HEK293T (cell line): Measurements from ENCODE around the gene DNAJB13.

Experiments used
- CTCF ChIA-PET: fragments of 350-600 bp; formaldehyde crosslinking; extraction: SDS; loops from one replicate; lab custom pipeline; 2021; ENCODE audit warnings: antibody characterized with exemption, inconsistent platforms; lab: Yijun Ruan, JAX
- POLR2A ChIA-PET: fragments of 350-600 bp; formaldehyde crosslinking; extraction: SDS; loops from one replicate; lab custom pipeline; 2020; ENCODE audit warnings: antibody characterized with exemption, inconsistent platforms; lab: Yijun Ruan, JAX
- DNase-seq: peaks from one replicate; pipeline ENCODE4 v3.0.0; 2012; ENCODE audit warnings: mixed read lengths; ENCODE audit errors: extremely low spot score
- ARNT ChIP-seq: fragments of 450-650 bp; IDR thresholded peaks from 2 replicates; pipeline ENCODE4 v1.6.1; 2017; ENCODE audit warnings: mild to moderate bottlenecking
- BHLHE40 ChIP-seq: fragments of 450-650 bp; IDR thresholded peaks from 2 replicates; pipeline ENCODE4 v1.6.1; 2016; ENCODE audit warnings: mild to moderate bottlenecking, moderate library complexity, borderline replicate concordance
- CTBP1 ChIP-seq: fragments of 450-650 bp; IDR thresholded peaks from 2 replicates; pipeline ENCODE4 v1.6.1; 2016; ENCODE audit warnings: borderline replicate concordance
- ELF4 ChIP-seq: fragments of 450-650 bp; IDR thresholded peaks from 2 replicates; pipeline ENCODE4 v1.6.1; 2017; ENCODE audit warnings: antibody characterized with exemption
- FOXA1 ChIP-seq: fragments of 450-650 bp; IDR thresholded peaks from 2 replicates; pipeline ENCODE4 v1.6.1; 2016; ENCODE audit warnings: mild to moderate bottlenecking
- FOXK2 ChIP-seq: fragments of 450-650 bp; IDR thresholded peaks from 2 replicates; pipeline ENCODE4 v1.6.1; 2016; ENCODE audit warnings: mild to moderate bottlenecking
- FOXM1 ChIP-seq: fragments of 450-650 bp; IDR thresholded peaks from 2 replicates; pipeline ENCODE4 v1.6.1; 2017; ENCODE audit warnings: mild to moderate bottlenecking, borderline replicate concordance
- HDGF ChIP-seq: fragments of 450-650 bp; IDR thresholded peaks from 2 replicates; pipeline ENCODE4 v1.6.1; 2017; ENCODE audit warnings: antibody characterized with exemption, borderline replicate concordance
- L3MBTL2 ChIP-seq: fragments of 450-650 bp; conservative IDR thresholded peaks from 2 replicates; pipeline ENCODE4 v1.6.1; 2016; ENCODE audit warnings: mild to moderate bottlenecking
- LEF1 ChIP-seq: fragments of 450-650 bp; IDR thresholded peaks from 2 replicates; pipeline ENCODE4 v1.6.1; 2017; ENCODE audit warnings: mild to moderate bottlenecking, borderline replicate concordance
- NFRKB ChIP-seq: fragments of 450-650 bp; IDR thresholded peaks from 2 replicates; pipeline ENCODE4 v1.6.1; 2016; ENCODE audit warnings: mild to moderate bottlenecking, moderate library complexity
- PKNOX1 ChIP-seq: fragments of 450-650 bp; IDR thresholded peaks from 2 replicates; pipeline ENCODE4 v1.6.1; 2016
- SP1 ChIP-seq: fragments of 450-650 bp; IDR thresholded peaks from 2 replicates; pipeline ENCODE4 v1.6.1; 2017
- SUZ12 ChIP-seq: fragments of 450-650 bp; IDR thresholded peaks from 2 replicates; pipeline ENCODE4 v1.6.1; 2016; ENCODE audit warnings: mild to moderate bottlenecking
- TARDBP ChIP-seq: fragments of 450-650 bp; IDR thresholded peaks from 2 replicates; pipeline ENCODE4 v1.6.1; 2016
- ZNF384 ChIP-seq: fragments of 450-650 bp; IDR thresholded peaks from 2 replicates; pipeline ENCODE4 v1.6.1; 2016

DNAJB13 gene

GRCh38 chr11:74009230-74009547, 58.4 kb downstream of the DNAJB13 start:
- TF ChIP-seq SUZ12 (no peak), ARNT (no peak), ZNF384 (no peak), PKNOX1 (no peak), ELF4 (no peak), CTBP1 (no peak), FOXK2 (no peak), TARDBP (no peak), FOXA1 (no peak), LEF1 (no peak), L3MBTL2 (no peak), FOXM1 (no peak), HDGF (no peak), NFRKB (no peak), SP1 (no peak), BHLHE40 (no peak)
- DNase-seq: no peak
- ChIA-PET POLR2A (no interaction called here), CTCF (no interaction called here)

- TF ChIP-seq L3MBTL2 (no peak), LEF1 (no peak), ELF4 (no peak), NFRKB (no peak), SP1 (no peak)
- ChIA-PET CTCF (no interaction called here), POLR2A (no interaction called here)
- no peak for DNase-seq
Measured at GRCh38 chr11:74009675-74010305, 59.0 kb downstream of the DNAJB13 start.

GRCh38 chr11:74010306-74011300, 59.8 kb downstream of the DNAJB13 start:
- POLR2A ChIA-PET: interaction anchor here (1.4 kb wide), 1 partner anchor 28 kb away, joined by 3 read pairs; the partner anchor contains the start of gene UCP2
- DNase-seq: no peak
- TF ChIP-seq ELF4 (no peak), FOXA1 (no peak), NFRKB (no peak), LEF1 (no peak), SP1 (no peak), FOXK2 (no peak), FOXM1 (no peak), ARNT (no peak), SUZ12 (no peak), BHLHE40 (no peak), ZNF384 (no peak), HDGF (no peak), L3MBTL2 (no peak), PKNOX1 (no peak), TARDBP (no peak), CTBP1 (no peak)
- CTCF ChIA-PET: no interaction called here

GRCh38 chr11:74011360-74012073, 60.7 kb downstream of the DNAJB13 start:
- no peak for DNase-seq
- ChIA-PET CTCF (interaction anchor here (0.5 kb wide), 1 partner anchor 43 kb away, joined by 4 read pairs; no protein-coding TSS in a partner anchor), POLR2A (interaction anchor here (1.4 kb wide), 1 partner anchor 29 kb away, joined by 3 read pairs; the partner anchor contains the start of gene UCP2)
- TF ChIP-seq FOXA1 (no peak), FOXK2 (no peak), PKNOX1 (no peak), L3MBTL2 (no peak), ELF4 (no peak), BHLHE40 (no peak), HDGF (no peak), FOXM1 (no peak), CTBP1 (no peak), ARNT (no peak), SUZ12 (no peak), NFRKB (no peak), LEF1 (no peak)

GRCh38 chr11:74012074-74012809, 61.4 kb downstream of the DNAJB13 start:
- DNase-seq: no peak
- TF ChIP-seq ELF4 (no peak), LEF1 (no peak), SP1 (no peak), CTBP1 (no peak), HDGF (no peak)
- POLR2A ChIA-PET: interaction anchor here (1.4 kb wide), 1 partner anchor 30 kb away, joined by 3 read pairs; the partner anchor contains the start of gene UCP2
- CTCF ChIA-PET: interaction anchor here (0.5 kb wide), 1 partner anchor 42 kb away, joined by 4 read pairs; no protein-coding TSS in a partner anchor
